Stimulated activated naive CD8-positive, alpha-beta T cell treated with anti-CD3 and anti-CD28 coated beads, Interleukin-15, Interleukin-2, amounts not matched to agents 100 ng/mL and 50 ng/mL, for 24 hours (primary cell): ENCODE measurements around the gene CPXM2.
"Not testable (repeated sequence)": the region's sequence is repeated elsewhere in the genome, so short reads cannot be mapped to it uniquely, and the experiment has no call there.

Experiments used
- H3K27ac Mint-ChIP-seq: one replicate; pipeline ENCODE4 v1.8.0; 2021; ENCODE audit warnings: mild to moderate bottlenecking, mixed read lengths
- H3K27me3 Mint-ChIP-seq: one replicate; pipeline ENCODE4 v1.8.0; 2021; ENCODE audit warnings: mixed read lengths
- H3K36me3 Mint-ChIP-seq: one replicate; pipeline ENCODE4 v1.8.0; 2021; ENCODE audit warnings: low read depth, mixed read lengths
- H3K4me1 Mint-ChIP-seq: one replicate; pipeline ENCODE4 v1.8.0; 2021; ENCODE audit warnings: low read depth, mixed read lengths
- H3K4me3 Mint-ChIP-seq: one replicate; pipeline ENCODE4 v1.8.0; 2021; ENCODE audit warnings: mild to moderate bottlenecking, mixed read lengths
- H3K9me3 Mint-ChIP-seq: one replicate; pipeline ENCODE4 v1.8.0; 2021; ENCODE audit warnings: mixed read lengths

Gene CPXM2

DNA sequence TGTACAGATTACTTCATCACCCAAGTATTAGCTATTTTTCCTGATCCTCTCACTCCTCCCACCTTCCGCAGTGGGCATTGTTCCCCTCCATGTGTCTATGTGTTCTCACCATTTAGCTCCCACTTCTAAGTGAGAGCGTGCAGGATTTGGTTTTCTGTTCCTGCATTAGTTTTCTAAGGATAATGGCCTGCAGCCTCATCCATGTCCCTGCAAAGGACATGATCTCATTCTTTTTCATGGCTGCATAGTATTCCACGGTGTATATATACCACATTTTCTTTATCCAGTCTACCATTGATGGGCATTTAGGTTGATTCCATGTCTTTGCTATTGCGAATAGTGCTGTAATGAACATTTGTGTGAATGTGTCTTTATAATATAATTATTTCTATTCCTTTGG, 154.7 kb downstream of the CPXM2 start:
- H3K36me3 Mint-ChIP-seq, H3K4me3 Mint-ChIP-seq, H3K4me1 Mint-ChIP-seq, H3K9me3 Mint-ChIP-seq, H3K27me3 Mint-ChIP-seq, H3K27ac Mint-ChIP-seq: not testable (repeated sequence)

DNA sequence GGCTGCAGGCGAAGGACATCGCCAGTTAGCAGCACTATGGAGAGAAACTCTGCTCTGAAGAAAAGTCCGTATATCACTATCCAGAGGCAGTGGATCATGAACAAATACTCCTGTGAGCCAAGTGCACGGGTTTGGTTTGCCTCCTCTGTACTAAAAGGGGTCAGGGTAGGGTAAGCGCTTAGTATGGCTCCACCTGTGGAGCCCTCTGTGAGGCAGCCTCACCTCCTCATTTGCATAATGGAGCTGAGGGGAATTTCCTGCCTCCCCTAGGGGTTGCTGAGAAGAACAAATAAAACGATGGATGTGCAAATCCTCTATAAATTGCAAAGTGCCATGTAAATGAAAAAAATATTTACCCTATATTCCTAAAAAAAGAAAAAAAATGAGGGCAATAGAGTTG, 162.1 kb downstream of the CPXM2 start:
- Mint-ChIP-seq H3K27ac (no peak overlapping the region), H3K27me3 (no peaks in the 10 kb centered on the region), H3K9me3 (no peaks in the 10 kb centered on the region), H3K36me3 (no peaks in the 10 kb centered on the region), H3K4me3 (no peak overlapping the region), H3K4me1 (no peaks in the 10 kb centered on the region)

DNA sequence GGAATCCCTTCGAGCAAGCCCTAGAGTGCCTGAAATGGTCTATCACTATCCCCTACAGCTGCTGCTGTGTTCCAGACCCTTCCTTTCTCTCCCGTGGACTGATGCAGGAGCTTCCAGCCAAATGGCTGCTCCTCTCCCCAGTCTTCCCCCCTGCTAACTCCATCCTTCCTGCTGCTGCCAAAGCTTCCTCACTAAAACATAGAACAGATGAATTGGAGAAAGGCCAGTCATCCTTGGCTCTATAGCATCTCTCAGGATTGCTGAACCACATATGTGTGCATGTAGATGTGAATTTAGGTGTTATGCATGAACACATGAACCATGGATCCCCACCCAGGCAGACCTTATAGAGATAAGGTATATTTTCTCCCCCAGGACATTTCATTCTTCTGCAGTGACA, 164.8 kb downstream of the CPXM2 start:
- Mint-ChIP-seq H3K4me1 (no peaks in the 10 kb centered on the region), H3K4me3 (no peak overlapping the region), H3K36me3 (no peaks in the 10 kb centered on the region), H3K27me3 (peaks cover 3% of the 10 kb centered on the region), H3K9me3 (no peaks in the 10 kb centered on the region), H3K27ac (no peak overlapping the region)

DNA sequence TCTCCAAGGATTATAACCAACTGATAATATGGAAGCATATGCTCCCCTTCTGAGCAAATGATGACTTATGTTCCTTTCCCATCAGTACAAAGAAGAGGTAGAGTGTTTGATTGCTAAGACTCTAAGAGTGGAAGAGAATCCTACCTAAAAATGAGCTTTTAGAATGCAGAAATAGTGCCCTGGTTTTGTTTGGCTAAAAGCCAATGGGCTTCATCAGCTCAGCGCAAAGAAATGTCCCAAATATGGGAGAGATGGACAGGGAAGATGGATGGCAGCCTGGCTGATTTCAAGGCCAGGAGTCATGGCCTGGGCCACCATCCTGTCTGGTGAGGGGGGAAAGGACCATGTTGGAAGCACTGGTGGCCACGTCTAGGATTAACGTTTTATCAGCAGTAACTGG, 165.2 kb downstream of the CPXM2 start:
- Mint-ChIP-seq H3K9me3 (no peaks in the 10 kb centered on the region), H3K36me3 (no peaks in the 10 kb centered on the region), H3K4me3 (no peak overlapping the region), H3K4me1 (no peaks in the 10 kb centered on the region), H3K27me3 (peaks cover 3% of the 10 kb centered on the region), H3K27ac (no peak overlapping the region)

DNA sequence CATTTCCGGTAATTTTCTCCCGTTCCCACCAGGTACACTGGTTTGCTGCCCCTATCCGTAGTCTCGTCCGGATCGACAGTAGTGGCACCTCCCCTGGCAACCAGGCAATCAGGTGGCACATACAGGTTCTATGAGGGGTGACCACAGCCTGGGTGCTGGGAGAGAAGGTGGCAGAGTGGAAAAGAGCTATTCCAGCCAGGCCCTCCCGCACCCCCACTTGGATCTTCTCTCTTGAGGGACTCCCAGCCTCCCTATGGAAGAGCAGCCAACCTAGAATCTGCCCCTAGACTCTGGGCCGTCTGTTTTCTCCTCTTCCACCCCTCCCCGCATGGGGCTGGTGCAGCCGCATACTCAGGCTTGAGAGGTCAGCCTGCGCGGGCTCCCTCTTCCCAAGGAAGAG, 166.9 kb downstream of the CPXM2 start:
- H3K36me3 Mint-ChIP-seq = no peaks in the 10 kb centered on the region
- no peak overlapping the region for H3K27ac Mint-ChIP-seq
- H3K4me3 Mint-ChIP-seq = no peak overlapping the region
- peaks cover 3% of the 10 kb centered on the region for H3K27me3 Mint-ChIP-seq
- H3K9me3 Mint-ChIP-seq = no peaks in the 10 kb centered on the region
- no peaks in the 10 kb centered on the region for H3K4me1 Mint-ChIP-seq

DNA sequence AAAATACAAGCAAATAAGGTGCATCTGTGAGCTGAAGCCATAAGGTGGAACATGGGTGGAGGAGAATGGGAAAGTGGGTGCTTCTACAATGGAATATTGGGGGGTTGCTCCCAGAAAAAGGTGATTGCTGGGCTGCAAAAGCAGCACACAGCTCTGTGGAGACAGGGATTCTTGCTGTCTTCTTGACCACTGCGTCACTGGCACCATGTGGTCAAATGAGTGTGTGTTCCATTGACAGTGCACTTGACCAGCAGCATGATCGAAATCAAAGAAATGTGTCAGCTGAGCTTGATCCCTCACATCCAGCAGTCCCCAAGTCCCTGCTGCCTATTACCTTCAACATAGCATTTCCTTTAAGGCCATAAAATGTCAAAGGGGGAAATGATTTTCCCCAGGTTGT, 169.3 kb downstream of the CPXM2 start:
- no peak overlapping the region for H3K4me3 Mint-ChIP-seq
- H3K9me3 Mint-ChIP-seq = no peaks in the 10 kb centered on the region
- peaks cover 3% of the 10 kb centered on the region for H3K27me3 Mint-ChIP-seq
- no peaks in the 10 kb centered on the region for H3K36me3 Mint-ChIP-seq
- no peak overlapping the region for H3K27ac Mint-ChIP-seq
- no peaks in the 10 kb centered on the region for H3K4me1 Mint-ChIP-seq

DNA sequence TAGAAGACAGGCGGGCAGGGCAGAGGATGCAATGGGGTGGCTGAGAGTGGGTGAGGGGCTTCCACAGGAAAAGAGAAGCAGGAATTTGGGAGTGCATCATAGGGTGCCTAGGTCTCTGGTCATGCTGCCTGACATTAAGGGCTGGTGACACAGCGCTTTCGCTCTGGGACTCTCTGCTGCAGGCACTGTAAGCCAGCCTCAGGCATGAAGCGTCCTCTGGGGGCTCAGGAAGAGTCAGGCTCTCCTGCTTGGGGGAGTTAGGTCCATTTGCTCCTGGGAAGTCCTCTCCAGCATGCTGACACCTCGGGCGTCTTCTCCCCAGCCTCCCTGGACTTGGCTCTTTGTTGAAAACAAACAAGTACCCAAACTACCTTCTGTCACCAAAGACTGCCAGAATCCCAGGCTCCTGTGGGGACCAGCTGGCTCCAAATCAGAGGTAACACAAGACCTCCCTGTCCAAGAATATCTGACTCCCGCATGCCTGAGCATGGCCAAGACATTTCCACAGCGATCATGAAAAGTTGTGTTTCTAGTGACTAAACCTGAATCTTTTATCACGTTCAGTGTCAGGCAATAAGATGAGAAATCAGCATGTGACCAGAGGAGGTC, 170.1 kb downstream of the CPXM2 start:
- Mint-ChIP-seq H3K27ac (no peak overlapping the region), H3K27me3 (peaks cover 3% of the 10 kb centered on the region), H3K4me1 (no peaks in the 10 kb centered on the region), H3K9me3 (no peaks in the 10 kb centered on the region), H3K36me3 (no peaks in the 10 kb centered on the region), H3K4me3 (no peak overlapping the region)

DNA sequence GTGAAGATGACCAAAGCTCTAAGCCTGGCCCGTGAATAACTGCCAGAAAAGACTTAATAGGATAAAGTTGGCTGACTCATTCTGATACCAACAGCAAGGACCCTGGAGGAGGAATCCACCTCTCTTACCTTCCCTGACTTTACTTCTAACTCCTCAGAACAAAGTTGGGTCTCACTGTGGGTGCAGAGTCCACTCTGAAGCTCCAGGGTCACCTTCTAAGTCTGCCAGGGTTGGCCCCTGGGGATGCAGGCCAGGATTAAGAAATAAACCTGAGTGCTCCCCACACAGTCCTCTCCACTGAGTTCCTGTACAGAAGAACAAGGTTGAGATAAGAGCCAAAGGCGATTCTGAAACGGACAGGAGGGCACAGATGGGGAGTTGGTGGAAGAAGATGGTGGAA, 171.1 kb downstream of the CPXM2 start:
- Mint-ChIP-seq H3K4me1 (no peaks in the 10 kb centered on the region), H3K4me3 (no peak overlapping the region), H3K36me3 (no peaks in the 10 kb centered on the region), H3K27me3 (peaks cover 3% of the 10 kb centered on the region), H3K9me3 (no peaks in the 10 kb centered on the region), H3K27ac (no peak overlapping the region)

DNA sequence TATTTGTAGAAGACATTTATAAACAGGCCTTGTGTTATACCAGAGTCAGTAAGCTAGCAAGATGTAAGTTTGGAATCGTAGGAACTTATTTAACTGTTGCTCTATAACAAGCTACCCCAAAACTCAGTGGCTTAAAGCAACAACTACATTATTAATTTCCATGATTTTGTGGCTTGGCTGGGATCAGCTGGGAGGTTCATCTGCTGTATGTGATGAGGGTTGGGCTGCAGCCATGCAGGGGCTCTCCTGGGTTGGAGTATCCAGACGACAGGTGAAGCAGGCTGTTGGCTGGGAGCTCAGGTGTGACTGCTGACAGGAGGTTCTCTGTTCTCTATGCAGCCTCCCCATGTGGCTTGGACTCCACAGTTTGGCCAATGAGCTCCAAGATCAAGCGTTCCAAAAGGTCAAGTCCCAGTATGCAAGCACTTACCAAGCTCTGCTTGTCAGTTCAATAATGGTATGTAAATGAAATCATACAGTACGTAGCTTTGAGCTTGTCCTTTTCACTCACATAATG, 173.0 kb downstream of the CPXM2 start:
- no peak overlapping the region for H3K27ac Mint-ChIP-seq
- H3K36me3 Mint-ChIP-seq = no peaks in the 10 kb centered on the region
- H3K9me3 Mint-ChIP-seq = no peaks in the 10 kb centered on the region
- H3K4me1 Mint-ChIP-seq = no peaks in the 10 kb centered on the region
- H3K27me3 Mint-ChIP-seq = peaks cover 3% of the 10 kb centered on the region
- no peak overlapping the region for H3K4me3 Mint-ChIP-seq

DNA sequence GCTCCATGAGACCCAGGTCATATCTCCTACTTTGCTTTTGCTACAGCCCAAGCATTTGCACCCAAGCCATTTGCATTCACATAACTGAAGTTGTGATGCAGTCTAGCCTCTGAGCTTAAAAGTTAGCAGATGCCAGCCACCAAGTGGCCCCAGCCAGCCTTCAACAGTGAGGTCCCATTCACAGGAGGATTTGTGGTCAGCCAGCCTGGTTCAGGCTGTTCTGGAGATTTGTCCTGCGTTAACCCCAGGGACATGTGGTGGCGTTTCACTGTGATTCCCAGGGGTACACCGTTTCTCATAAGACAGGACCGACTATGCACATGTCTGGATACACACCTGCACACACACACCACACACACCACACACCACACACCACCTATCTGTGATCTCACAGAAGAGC, 174.3 kb downstream of the CPXM2 start:
- Mint-ChIP-seq H3K27me3 (peaks cover 6% of the 10 kb centered on the region), H3K9me3 (no peaks in the 10 kb centered on the region), H3K4me3 (no peak overlapping the region), H3K27ac (no peak overlapping the region), H3K36me3 (no peaks in the 10 kb centered on the region), H3K4me1 (no peaks in the 10 kb centered on the region)

DNA sequence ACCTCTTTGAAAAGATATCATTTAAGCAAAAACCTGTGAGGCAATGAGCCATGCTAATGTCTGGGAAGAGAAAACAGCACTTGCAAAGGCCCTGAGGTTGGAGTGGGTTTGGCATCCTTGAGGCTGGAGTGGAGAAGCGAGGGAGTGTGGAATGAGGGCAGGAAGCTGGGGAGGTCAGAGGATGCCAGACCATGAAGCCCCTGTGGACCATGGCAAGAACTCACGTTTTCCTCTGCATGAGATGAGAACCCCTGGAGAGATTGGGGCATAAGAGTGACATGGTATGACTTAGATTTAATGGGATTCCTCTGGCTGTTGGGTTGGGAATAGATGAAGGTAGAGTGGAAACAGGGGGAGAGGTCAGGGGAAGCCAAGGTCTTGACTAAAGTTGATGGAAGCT, 176.1 kb downstream of the CPXM2 start:
- Mint-ChIP-seq H3K4me3 (no peak overlapping the region), H3K4me1 (no peaks in the 10 kb centered on the region), H3K27ac (no peak overlapping the region), H3K27me3 (peaks cover 5% of the 10 kb centered on the region), H3K36me3 (no peaks in the 10 kb centered on the region), H3K9me3 (no peaks in the 10 kb centered on the region)

DNA sequence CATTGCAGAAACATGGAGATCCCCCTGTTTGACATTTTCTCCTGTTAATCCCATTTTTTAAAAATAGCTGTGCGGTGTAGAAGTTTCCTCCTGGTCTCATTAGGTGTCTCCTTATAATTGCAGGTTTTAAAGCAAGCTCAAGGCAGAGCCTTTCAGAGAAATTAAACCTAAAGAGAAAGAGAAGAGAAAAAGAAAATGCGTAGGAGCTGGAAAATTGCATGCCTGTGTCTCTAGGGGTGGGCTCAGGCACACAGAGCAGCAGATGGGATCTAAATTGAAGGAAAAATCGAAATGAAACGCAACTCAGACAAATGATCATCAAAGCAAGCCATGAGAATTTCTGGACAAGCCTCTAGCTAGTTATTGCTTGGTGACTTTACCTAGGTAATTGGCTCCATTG, 185.4 kb downstream of the CPXM2 start:
- Mint-ChIP-seq H3K9me3 (peaks cover 4% of the 10 kb centered on the region), H3K4me1 (no peaks in the 10 kb centered on the region), H3K36me3 (no peaks in the 10 kb centered on the region), H3K27me3 (peaks cover 14% of the 10 kb centered on the region), H3K27ac (no peak overlapping the region), H3K4me3 (no peak overlapping the region)

DNA sequence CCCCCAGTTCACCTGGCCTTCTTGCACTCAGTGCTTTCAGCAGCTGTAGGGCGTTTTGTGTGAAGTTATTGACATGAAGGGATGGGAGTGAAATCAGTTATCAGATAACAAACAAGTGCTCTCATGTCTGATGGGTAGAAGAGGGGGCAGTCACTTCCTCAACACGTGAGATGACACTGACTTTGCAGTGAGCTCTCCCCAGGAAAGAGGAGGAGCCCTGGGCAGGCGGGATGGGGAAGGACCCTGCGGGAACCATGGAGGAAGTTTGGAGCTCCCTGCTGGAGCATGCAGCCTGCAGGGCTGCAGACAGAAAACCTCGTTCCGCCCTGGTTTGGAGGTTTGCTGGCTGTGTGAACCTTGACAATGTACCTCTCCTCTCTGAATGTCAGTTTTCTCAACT, 186.8 kb downstream of the CPXM2 start:
- peaks cover 14% of the 10 kb centered on the region for H3K27me3 Mint-ChIP-seq
- no peaks in the 10 kb centered on the region for H3K4me1 Mint-ChIP-seq
- no peaks in the 10 kb centered on the region for H3K36me3 Mint-ChIP-seq
- H3K27ac Mint-ChIP-seq = no peak overlapping the region
- no peak overlapping the region for H3K4me3 Mint-ChIP-seq
- peaks cover 4% of the 10 kb centered on the region for H3K9me3 Mint-ChIP-seq

DNA sequence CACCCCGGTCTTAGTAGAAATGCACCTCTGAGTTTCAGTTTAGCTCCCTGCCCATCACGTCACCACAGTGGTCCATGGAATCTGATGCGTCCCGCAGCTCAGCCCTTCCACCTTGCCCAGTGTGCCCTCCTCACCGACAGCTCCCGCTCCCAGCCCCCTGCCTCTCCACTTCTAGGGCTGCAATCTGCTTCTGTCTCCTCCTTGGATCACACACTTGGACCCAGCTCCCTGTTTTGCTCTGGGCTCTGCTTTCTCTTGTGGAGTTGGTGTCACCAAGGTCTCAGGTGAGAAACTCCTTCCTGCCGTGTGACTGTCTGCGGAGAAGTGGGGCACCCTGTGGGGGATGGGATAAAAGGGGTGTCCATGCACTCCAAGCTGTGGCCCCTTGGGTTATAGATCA, 187.5 kb downstream of the CPXM2 start:
- Mint-ChIP-seq H3K27ac (no peak overlapping the region), H3K9me3 (peaks cover 4% of the 10 kb centered on the region), H3K36me3 (no peaks in the 10 kb centered on the region), H3K27me3 (peaks cover 13% of the 10 kb centered on the region), H3K4me3 (no peak overlapping the region), H3K4me1 (no peaks in the 10 kb centered on the region)

DNA sequence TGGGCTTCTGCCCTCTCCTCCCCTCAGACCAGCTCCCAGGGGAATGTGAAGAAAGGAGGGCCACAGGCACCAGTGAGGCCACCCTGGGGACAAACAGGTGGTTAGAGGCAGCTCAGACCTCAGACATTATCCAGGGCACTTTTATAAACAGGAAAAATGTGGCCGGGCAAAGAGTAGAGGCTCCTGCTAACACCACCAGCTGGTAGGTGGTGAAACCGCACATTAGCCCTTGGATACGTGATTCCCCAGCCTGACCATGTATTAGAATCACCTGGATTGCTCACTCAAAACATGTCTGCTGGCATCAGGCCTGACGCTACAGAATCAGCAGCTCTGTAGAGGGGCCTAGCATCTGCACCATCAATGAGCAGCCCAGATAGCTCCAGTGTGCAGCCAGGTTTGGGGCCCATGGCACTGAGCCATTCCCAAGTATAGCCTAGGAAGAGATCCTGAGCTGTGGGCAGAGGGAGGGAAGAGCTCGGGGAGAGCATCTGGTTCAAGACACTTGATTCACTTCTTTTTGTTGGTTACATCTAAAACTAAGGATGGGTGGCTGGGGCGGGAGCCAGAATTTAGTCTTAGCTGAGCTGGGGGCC, 188.3 kb downstream of the CPXM2 start:
- H3K27ac Mint-ChIP-seq = no peak overlapping the region
- no peak overlapping the region for H3K4me3 Mint-ChIP-seq
- no peaks in the 10 kb centered on the region for H3K9me3 Mint-ChIP-seq
- H3K27me3 Mint-ChIP-seq = peaks cover 6% of the 10 kb centered on the region
- H3K4me1 Mint-ChIP-seq = no peaks in the 10 kb centered on the region
- no peaks in the 10 kb centered on the region for H3K36me3 Mint-ChIP-seq
